ENCODE results near the gene PCYT2.
A peak's percentile ranks its signal among the peaks of the same experiment; 100 is the strongest.

The PCYT2 gene

GRCh38 chr17:81930142-81931125 is 19.2 kb upstream of the PCYT2 start (continued):
- TF ChIP-seq TSHZ1 (tag by site-specific recombination; IDR thresholded peaks at IDR 0.05; ENCODE audit: borderline replicate concordance) (no peak), YY2 (tag by site-specific recombination; IDR thresholded peaks at IDR 0.05) (no peak), ZNF266 (tag by site-specific recombination; IDR thresholded peaks at IDR 0.05; ENCODE audit: low read depth) (no peak), INSM2 (tag by site-specific recombination; IDR thresholded peaks at IDR 0.05) (no peak), ZNF610 (tag by site-specific recombination; IDR thresholded peaks at IDR 0.05; ENCODE audit: borderline replicate concordance) (no peak), ZNF341 (tag by site-specific recombination; IDR thresholded peaks at IDR 0.05; ENCODE audit: low read depth) (no peak), ZNF184 (tag by site-specific recombination; IDR thresholded peaks at IDR 0.05) (no peak), ZBTB1 (tag by site-specific recombination; IDR thresholded peaks at IDR 0.05) (no peak), ZNF521 (tag by site-specific recombination; IDR thresholded peaks at IDR 0.05) (no peak), OSR2 (tag by site-specific recombination; IDR thresholded peaks at IDR 0.05) (no peak), ZNF544 (tag by site-specific recombination; IDR thresholded peaks at IDR 0.05) (no peak), ZNF707 (tag by site-specific recombination; IDR thresholded peaks at IDR 0.05) (no peak), ZBTB17 (tag by site-specific recombination; IDR thresholded peaks at IDR 0.05) (no peak), ZNF280D (tag by site-specific recombination; IDR thresholded peaks at IDR 0.05) (no peak), ZIC2 (tag by site-specific recombination; IDR thresholded peaks at IDR 0.05) (peak; percentile 72), ZNF621 (tag by site-specific recombination; IDR thresholded peaks at IDR 0.05) (no peak), ZNF473 (tag by site-specific recombination; IDR thresholded peaks at IDR 0.05) (no peak), ZNF488 (tag by site-specific recombination; IDR thresholded peaks at IDR 0.05) (no peak), ZXDB (tag by site-specific recombination; IDR thresholded peaks at IDR 0.05) (no peak), GLIS1 (tag by site-specific recombination; IDR thresholded peaks at IDR 0.05) (peak; percentile 96), ZNF311 (tag by site-specific recombination; IDR thresholded peaks at IDR 0.05; ENCODE audit: borderline replicate concordance) (no peak), ZBTB11 (tag by site-specific recombination; conservative IDR thresholded peaks at IDR 0.05; ENCODE audit: low read depth) (no peak), SCRT2 (tag by site-specific recombination; IDR thresholded peaks at IDR 0.05) (peak; percentile 57), HIC1 (tag by site-specific recombination; IDR thresholded peaks at IDR 0.05) (no peak)

Measured in HEK293 (cell line).